K562 (cell line): Measurements from ENCODE around the gene SLC38A10. TPM values are rescaled to one million over a fixed set of nuclear protein-coding genes. Genes with fewer than 3 reads are reported as not detected.

Experiments
- ATAC-seq: fragments of 200-7000 bp; cut with Tn5 transposase; 3 replicates; pipeline ENCODE4 v1.9.1; 2020; ENCODE audit warnings: moderate library complexity
- BruUV-seq: library from RNA; stranded (reverse); fragments of 400-500 nt; replicated peaks from 2 replicates; lab custom pipeline; 2021; lab: Mats Ljungman, UMichigan
- CTCF ChIA-PET: fragments of 300-600 bp; formaldehyde crosslinking; extraction: SDS; loops from one replicate; lab custom pipeline; 2021; ENCODE audit warnings: low intra/inter-chr PET ratio; lab: Yijun Ruan, JAX
- POLR2A ChIA-PET: fragments of 300-600, 350-650 bp; sonication (Branson Sonifier 250); formaldehyde crosslinking; extraction: SDS; loops from one replicate; lab custom pipeline; 2021; ENCODE audit warnings: antibody characterized with exemption, inconsistent platforms; lab: Yijun Ruan, JAX
- DNase-seq, 4 experiments: peaks; one replicate each; pipeline versions ENCODE4 v3.0.0 to v3.0.0-alpha.2; 2011 to 2018; ENCODE audit warnings: low spot score in 3 of 4, mixed read lengths in 3 of 4; ENCODE audit errors: extremely low read depth in 1 of 4
- FAIRE-seq: peaks from 2 replicates; lab custom pipeline; 2011; peaks lifted over from hg19 to GRCh38; lab: Jason Lieb, UNC
- H2AFZ ChIP-seq: 2 replicates; pipeline ENCODE4 v1.6.0; 2011; ENCODE audit warnings: low read depth, low read length, control low read depth, inconsistent platforms
- H3K27ac ChIP-seq: fragments of 200-600 bp; 3 replicates; pipeline ENCODE4 v1.8.0; 2011; ENCODE audit warnings: low read depth, mild to moderate bottlenecking, control low read depth, inconsistent platforms, low read length, moderate library complexity, mixed read lengths; ENCODE audit errors: extremely low read depth
- H3K27me3 ChIP-seq, 2 experiments: fragments of 300-600 bp in 1 of 2; 2 replicates in 1 of 2; 3 replicates in 1 of 2; pipeline versions ENCODE4 v1.6.0 to v1.8.0; 2011; ENCODE audit warnings: inconsistent platforms in 2 of 2, low read length in 2 of 2, mild to moderate bottlenecking in 1 of 2, mixed read lengths in 1 of 2, moderate library complexity in 1 of 2; ENCODE audit not compliant: control insufficient read depth in 2 of 2, insufficient read depth in 2 of 2
- H3K36me3 ChIP-seq: fragments of 300-600 bp; 3 replicates; pipeline ENCODE4 v1.8.0; 2011; ENCODE audit warnings: mild to moderate bottlenecking, low read length, inconsistent platforms; ENCODE audit not compliant: control insufficient read depth, insufficient read depth
- H3K4me1 ChIP-seq, 2 experiments: fragments of 200-600 bp in 1 of 2; replicated peaks in 1 of 2; 2 replicates in 1 of 2; 3 replicates in 1 of 2; pipeline versions ENCODE4 v1.5.1 to v1.8.0; 2011; ENCODE audit warnings: inconsistent platforms in 2 of 2, low read length in 2 of 2, mild to moderate bottlenecking in 1 of 2, mixed read lengths in 1 of 2, moderate library complexity in 1 of 2; ENCODE audit not compliant: control insufficient read depth in 2 of 2, insufficient read depth in 2 of 2
- H3K4me2 ChIP-seq: 2 replicates; pipeline ENCODE4 v1.6.1; 2011; ENCODE audit warnings: low read length, control low read depth, inconsistent platforms, mixed read lengths; ENCODE audit not compliant: insufficient read depth
- H3K4me3 ChIP-seq: fragments of 200-600 bp; sonication (generic), shearing (Covaris generic); 2 replicates; pipeline ENCODE4 v1.5.1; 2016; ENCODE audit warnings: control low read depth, inconsistent platforms
- H3K79me2 ChIP-seq: fragments of 200-600 bp; 3 replicates; pipeline ENCODE4 v1.8.0; 2011; ENCODE audit warnings: low read length, inconsistent platforms; ENCODE audit not compliant: control insufficient read depth, insufficient read depth
- H3K9ac ChIP-seq, 2 experiments: 2 replicates each; pipeline versions ENCODE4 v1.6.0 to v1.6.1; 2011; ENCODE audit warnings: low read depth in 2 of 2, low read length in 2 of 2, control low read depth in 1 of 2, inconsistent platforms in 1 of 2, mild to moderate bottlenecking in 1 of 2, mixed read lengths in 1 of 2; ENCODE audit not compliant: insufficient read depth in 1 of 2
- H3K9me1 ChIP-seq: one replicate; pipeline ENCODE4 v1.6.0; 2011; ENCODE audit warnings: inconsistent platforms, mild to moderate bottlenecking, low read length, moderate library complexity; ENCODE audit not compliant: control insufficient read depth, insufficient read depth
- H3K9me3 ChIP-seq: replicated peaks from 2 replicates; pipeline ENCODE4 v1.5.1; 2011; ENCODE audit warnings: low read depth, low read length, inconsistent platforms; ENCODE audit not compliant: control insufficient read depth, insufficient read depth
- H4K20me1 ChIP-seq: replicated peaks from 2 replicates; pipeline ENCODE4 v1.6.1; 2011; ENCODE audit warnings: low read length, inconsistent platforms, mixed read lengths; ENCODE audit not compliant: control insufficient read depth, insufficient read depth
- POLR2G ChIP-seq: fragments of 200-400 bp; formaldehyde crosslinking; IDR thresholded peaks from 2 replicates; pipeline ENCODE4 v1.6.1; 2017; ENCODE audit warnings: low read depth, mild to moderate bottlenecking, antibody characterized with exemption, low read length, moderate library complexity
- THAP12 ChIP-seq: fragments of 250-450 bp; sonication (Bioruptor Pico); IDR thresholded peaks from 2 replicates; pipeline ENCODE4 v1.9.0; 2021; ENCODE audit warnings: mild to moderate bottlenecking, inconsistent platforms
- whole genome bisulfite sequencing: fragments of 100-300 bp; shearing (Covaris generic); methylation state at CpG from one replicate; pipeline ENCODE4 v1.1.6; 2016; ENCODE audit warnings: low coverage, mixed read lengths; ENCODE audit not compliant: insufficient coverage; ENCODE audit errors: missing lambda C conversion rate; 5-methylcytosine and 5-hydroxymethylcytosine counted together
- in situ Hi-C: fragments of 300-500 bp; cut with MboI; formaldehyde crosslinking; loops from 4 replicates; pipeline ENCODE4 v1.15.0; 2018; ENCODE audit warnings: inconsistent platforms, mixed read lengths
- intact Hi-C: fragments of 100-400 bp; cut with micrococcal nuclease; formaldehyde crosslinking; loops from 2 replicates; pipeline ENCODE4 v1.14.2; 2022
- polyA plus RNA-seq, 8 experiments: library from polyadenylated mRNA; depleted of rRNA in 4 of 8; stranded (reverse) in 5 of 8; unstranded in 3 of 8; fragments of >200 nt; fragmentation: Nextera tagmentation in 2 of 8; fragmentation: Illumina TruSeq in 1 of 8; extraction: Ambion mirVana in 2 of 8; extraction: Trizol in 1 of 8; gene quantifications; 2 replicates each; pipeline versions ENCODE4 v1.2.1 to v1.2.3, GENCODE V29; 2011 to 2014; ENCODE audit warnings: inconsistent platforms in 1 of 8, missing spikeins in 1 of 8
- total RNA-seq, 7 experiments: library from RNA; depleted of rRNA in 6 of 7; stranded (reverse); fragments of >200 nt in 6 of 7; fragmentation: Illumina TruSeq in 2 of 7; extraction: Trizol in 2 of 7; gene quantifications; 2 replicates each; pipeline versions ENCODE4 v1.2.1 to v1.2.3, GENCODE V29; 2011 to 2021; ENCODE audit warnings: low replicate concordance in 1 of 7

Gene SLC38A10
- total and polyA plus RNA-seq, 9 of the 15 experiments (the other 6 are each of a cell fraction or from before 2014, with no cell fraction given): 0.45 to 54.2 (median 13.8) TPM

GRCh38 chr17:81301195-81302144, 6.4 kb upstream of the SLC38A10 start:
- Histone ChIP-seq H4K20me1 (no peaks in the 10 kb centered on the region), H3K9me3 (no peaks in the 10 kb centered on the region), H3K4me3 (no peak overlapping the region), H3K9ac (peak overlapping the region in 1 of 2 experiments; percentile 61; a peak in 2 of 4 replicates), H3K27ac (no peak overlapping the region), H3K9me1 (no peaks in the 10 kb centered on the region), H3K27me3 (no peaks in the 10 kb centered on the region), H2AFZ (no peak overlapping the region), H3K4me1 (peaks cover 0 to 59% of the 10 kb centered on the region in 2 experiments; a peak in 2 of 5 replicates), H3K36me3 (no peaks in the 10 kb centered on the region), H3K79me2 (no peaks in the 10 kb centered on the region), H3K4me2 (no peak overlapping the region)
- peak; percentile 53 for TF ChIP-seq POLR2G
- TF ChIP-seq THAP12 (CRISPR knock-in tag): no peak
- ATAC-seq: no peak
- DNase-seq: no peak
- POLR2A ChIA-PET: interaction anchor here (0.8 kb wide), 1 partner anchor 9 kb away, joined by 3 read pairs; no protein-coding TSS in a partner anchor
- in situ Hi-C loops (no loop called here), intact Hi-C loops (no loop called here)
- 36% methylated on average over 25 of the region's 37 CpGs for WGBS
- CTCF ChIA-PET: no interaction called here
- BruUV-seq: no TSS peak
- no peak for FAIRE-seq
